ENCODE data around the gene BST1.

Gene BST1

GRCh38 chr4:15704129-15704528, 1.3 kb downstream of the BST1 start:
- TF ChIP-seq CTCF (IDR thresholded peaks at IDR 0.05; ENCODE audit: unreplicated experiment in 3 of 3): no peak
- no peak overlapping the region for H3K27ac Mint-ChIP-seq
- H3K4me1 Mint-ChIP-seq: no peaks in the 10 kb centered on the region
- H3K4me3 Mint-ChIP-seq: no peak overlapping the region
- H3K27me3 Mint-ChIP-seq (ENCODE audit: low read depth): peaks cover 4% of the 10 kb centered on the region
- no peaks in the 10 kb centered on the region for H3K36me3 Mint-ChIP-seq (ENCODE audit: low read depth)
- H3K9me3 Mint-ChIP-seq: peaks cover 3% of the 10 kb centered on the region

- Mint-ChIP-seq H3K36me3 (ENCODE audit: low read depth) (no peaks in the 10 kb centered on the region), H3K27me3 (ENCODE audit: low read depth) (no peaks in the 10 kb centered on the region), H3K4me1 (no peaks in the 10 kb centered on the region), H3K4me3 (no peak overlapping the region), H3K27ac (no peak overlapping the region), H3K9me3 (no peaks in the 10 kb centered on the region)
- no peak for TF ChIP-seq CTCF (IDR thresholded peaks at IDR 0.05; ENCODE audit: unreplicated experiment in 3 of 3)
Measured at GRCh38 chr4:15706646-15707362, 3.9 kb downstream of the BST1 start.

GRCh38 chr4:15707363-15707715, 4.5 kb downstream of the BST1 start:
- no peak overlapping the region for H3K4me3 Mint-ChIP-seq
- H3K27ac Mint-ChIP-seq: no peak overlapping the region
- no peaks in the 10 kb centered on the region for H3K4me1 Mint-ChIP-seq
- no peaks in the 10 kb centered on the region for H3K9me3 Mint-ChIP-seq
- H3K27me3 Mint-ChIP-seq (ENCODE audit: low read depth): no peaks in the 10 kb centered on the region
- no peaks in the 10 kb centered on the region for H3K36me3 Mint-ChIP-seq (ENCODE audit: low read depth)
- TF ChIP-seq CTCF (IDR thresholded peaks at IDR 0.05; ENCODE audit: unreplicated experiment in 3 of 3): no peak

GRCh38 chr4:15711762-15712161, 8.9 kb downstream of the BST1 start:
- no peaks in the 10 kb centered on the region for H3K27me3 Mint-ChIP-seq (ENCODE audit: low read depth)
- H3K9me3 Mint-ChIP-seq: no peaks in the 10 kb centered on the region
- H3K4me1 Mint-ChIP-seq: peaks cover 8% of the 10 kb centered on the region
- no peak overlapping the region for H3K4me3 Mint-ChIP-seq
- no peak for TF ChIP-seq CTCF (IDR thresholded peaks at IDR 0.05; ENCODE audit: unreplicated experiment in 3 of 3)
- H3K27ac Mint-ChIP-seq: no peak overlapping the region
- H3K36me3 Mint-ChIP-seq (ENCODE audit: low read depth): no peaks in the 10 kb centered on the region

- Mint-ChIP-seq H3K9me3 (no peaks in the 10 kb centered on the region), H3K4me3 (no peak overlapping the region), H3K4me1 (peaks cover 12% of the 10 kb centered on the region), H3K27me3 (ENCODE audit: low read depth) (no peaks in the 10 kb centered on the region), H3K36me3 (ENCODE audit: low read depth) (no peaks in the 10 kb centered on the region), H3K27ac (no peak overlapping the region)
- TF ChIP-seq CTCF (IDR thresholded peaks at IDR 0.05; ENCODE audit: unreplicated experiment in 3 of 3): no peak
Measured at GRCh38 chr4:15712214-15712613, 9.3 kb downstream of the BST1 start.

GRCh38 chr4:15714141-15714540, 11.3 kb downstream of the BST1 start:
- Mint-ChIP-seq H3K9me3 (no peaks in the 10 kb centered on the region), H3K27me3 (ENCODE audit: low read depth) (no peaks in the 10 kb centered on the region)

More at GRCh38 chr4:15714141-15714540, 11.3 kb downstream of the BST1 start:
- Mint-ChIP-seq H3K4me1 (peaks cover 15% of the 10 kb centered on the region), H3K4me3 (no peak overlapping the region), H3K36me3 (ENCODE audit: low read depth) (no peaks in the 10 kb centered on the region), H3K27ac (no peak overlapping the region)
- TF ChIP-seq CTCF (IDR thresholded peaks at IDR 0.05; ENCODE audit: unreplicated experiment in 3 of 3): no peak
